ENCODE data around the gene CDC42BPB. TPM values are rescaled to one million over a fixed set of nuclear protein-coding genes. Genes with fewer than 3 reads are reported as not detected.

The CDC42BPB gene
- total and polyA plus RNA-seq, 2 of the 13 experiments (the other 11 are each of a cell fraction or from before 2014, with no cell fraction given): 19.7 to 32.3 TPM

DNA sequence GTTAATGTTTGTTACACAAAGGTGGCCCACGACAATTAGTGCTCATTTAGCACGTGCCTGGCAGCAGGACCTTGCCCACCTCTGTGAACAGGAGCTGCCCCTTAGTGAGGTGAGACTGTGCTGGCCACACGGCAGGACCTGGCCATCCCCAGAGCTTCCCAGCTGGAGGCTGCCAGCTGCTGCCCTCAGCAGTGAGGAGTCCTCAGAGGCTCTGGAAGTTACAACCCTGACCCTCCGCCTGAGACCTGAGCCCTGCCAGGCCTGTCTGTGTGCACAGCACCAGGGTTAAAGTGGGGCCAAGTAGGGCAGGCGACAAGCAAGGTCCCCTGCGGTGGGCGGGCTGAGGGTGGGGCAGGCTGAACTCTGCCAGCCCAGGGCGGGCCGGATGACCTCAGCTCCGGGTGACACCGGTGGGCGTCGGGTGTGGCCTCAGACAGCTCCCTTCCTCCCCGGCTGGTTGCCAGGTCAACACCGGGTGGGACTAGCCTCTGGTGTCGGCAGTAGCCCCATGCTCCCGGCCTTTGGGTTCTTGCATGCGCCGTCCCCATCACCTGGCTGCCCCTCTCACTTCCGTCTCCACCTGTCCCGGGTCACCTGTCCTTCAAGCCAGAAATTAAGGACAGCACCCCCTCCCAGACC lies 17.5 kb upstream of the CDC42BPB start (continued):
- TF ChIP-seq ZNF496 (CRISPR knock-in tag; IDR thresholded peaks at IDR 0.05; ENCODE audit: insufficient replicate concordance) (no peak), ATF5 (CRISPR knock-in tag; IDR thresholded peaks at IDR 0.05; ENCODE audit: low read depth) (no peak), HDAC1 (CRISPR knock-in tag; IDR thresholded peaks at IDR 0.05) (no peak; the same call in 1 of the 2 replicates), JDP2 (CRISPR knock-in tag; IDR thresholded peaks at IDR 0.05; ENCODE audit: borderline replicate concordance) (no peak), TBX2 (CRISPR knock-in tag; IDR thresholded peaks at IDR 0.05; ENCODE audit: borderline replicate concordance) (peak; percentile 50; the same call in 1 of the 2 replicates), ZSCAN25 (CRISPR knock-in tag; IDR thresholded peaks at IDR 0.05) (peak; percentile 30; the same call in 1 of the 2 replicates), ZNF274 (CRISPR knock-in tag; IDR thresholded peaks at IDR 0.05) (no peak), HOXD1 (CRISPR knock-in tag; IDR thresholded peaks at IDR 0.05) (no peak; the same call in 1 of the 2 replicates), NCOR1 (IDR thresholded peaks at IDR 0.05; ENCODE audit: borderline replicate concordance, low read length) (no peak), KDM6A (CRISPR knock-in tag; IDR thresholded peaks at IDR 0.05; ENCODE audit: low read depth) (no peak), HES4 (CRISPR knock-in tag; IDR thresholded peaks at IDR 0.05; ENCODE audit: borderline replicate concordance) (no peak), BHLHE40 (IDR thresholded peaks at IDR 0.05; ENCODE audit: low read length) (no peak), MEF2D (CRISPR knock-in tag; IDR thresholded peaks at IDR 0.05) (peak; percentile 9; the same call in 1 of the 2 replicates), SRSF1 (optimal IDR thresholded peaks at IDR 0.05; ENCODE audit: low read depth, low read length) (peak; percentile 38), ZNF30 (CRISPR knock-in tag; IDR thresholded peaks at IDR 0.05) (0 out of 2 replicates have a peak, but pooled peaks have one; percentile 30), ZBTB14 (CRISPR knock-in tag; IDR thresholded peaks at IDR 0.05) (no peak), SP140L (CRISPR knock-in tag; IDR thresholded peaks at IDR 0.05; ENCODE audit: borderline replicate concordance) (no peak), ZNF577 (CRISPR knock-in tag; IDR thresholded peaks at IDR 0.05; ENCODE audit: borderline replicate concordance, low read depth) (no peak), NRL (CRISPR knock-in tag; IDR thresholded peaks at IDR 0.05; ENCODE audit: borderline replicate concordance) (peak; percentile 48; the same call in 1 of the 2 replicates), ZNF678 (CRISPR knock-in tag; IDR thresholded peaks at IDR 0.05) (no peak), FOXJ3 (CRISPR knock-in tag; IDR thresholded peaks at IDR 0.05; ENCODE audit: borderline replicate concordance) (no peak)
- TF ChIP-seq, protein P1, sequence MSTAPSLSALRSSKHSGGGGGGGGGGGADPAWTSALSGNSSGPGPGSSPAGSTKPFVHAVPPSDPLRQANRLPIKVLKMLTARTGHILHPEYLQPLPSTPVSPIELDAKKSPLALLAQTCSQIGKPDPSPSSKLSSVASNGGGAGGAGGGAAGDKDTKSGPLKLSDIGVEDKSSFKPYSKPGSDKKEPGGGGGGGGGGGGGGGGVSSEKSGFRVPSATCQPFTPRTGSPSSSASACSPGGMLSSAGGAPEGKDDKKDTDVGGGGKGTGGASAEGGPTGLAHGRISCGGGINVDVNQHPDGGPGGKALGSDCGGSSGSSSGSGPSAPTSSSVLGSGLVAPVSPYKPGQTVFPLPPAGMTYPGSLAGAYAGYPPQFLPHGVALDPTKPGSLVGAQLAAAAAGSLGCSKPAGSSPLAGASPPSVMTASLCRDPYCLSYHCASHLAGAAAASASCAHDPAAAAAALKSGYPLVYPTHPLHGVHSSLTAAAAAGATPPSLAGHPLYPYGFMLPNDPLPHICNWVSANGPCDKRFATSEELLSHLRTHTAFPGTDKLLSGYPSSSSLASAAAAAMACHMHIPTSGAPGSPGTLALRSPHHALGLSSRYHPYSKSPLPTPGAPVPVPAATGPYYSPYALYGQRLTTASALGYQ (CRISPR knock-in tag; IDR thresholded peaks at IDR 0.05): no peak
- TF ChIP-seq, protein P2, sequence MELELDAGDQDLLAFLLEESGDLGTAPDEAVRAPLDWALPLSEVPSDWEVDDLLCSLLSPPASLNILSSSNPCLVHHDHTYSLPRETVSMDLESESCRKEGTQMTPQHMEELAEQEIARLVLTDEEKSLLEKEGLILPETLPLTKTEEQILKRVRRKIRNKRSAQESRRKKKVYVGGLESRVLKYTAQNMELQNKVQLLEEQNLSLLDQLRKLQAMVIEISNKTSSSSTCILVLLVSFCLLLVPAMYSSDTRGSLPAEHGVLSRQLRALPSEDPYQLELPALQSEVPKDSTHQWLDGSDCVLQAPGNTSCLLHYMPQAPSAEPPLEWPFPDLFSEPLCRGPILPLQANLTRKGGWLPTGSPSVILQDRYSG (CRISPR knock-in tag; IDR thresholded peaks at IDR 0.05): no peak
- TF ChIP-seq, protein P3, sequence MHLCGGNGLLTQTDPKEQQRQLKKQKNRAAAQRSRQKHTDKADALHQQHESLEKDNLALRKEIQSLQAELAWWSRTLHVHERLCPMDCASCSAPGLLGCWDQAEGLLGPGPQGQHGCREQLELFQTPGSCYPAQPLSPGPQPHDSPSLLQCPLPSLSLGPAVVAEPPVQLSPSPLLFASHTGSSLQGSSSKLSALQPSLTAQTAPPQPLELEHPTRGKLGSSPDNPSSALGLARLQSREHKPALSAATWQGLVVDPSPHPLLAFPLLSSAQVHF (CRISPR knock-in tag; IDR thresholded peaks at IDR 0.05): no peak
